NT2/D1 (cell line): ENCODE data around the gene IL18.

Experiments used
- SUZ12 ChIP-seq: IDR thresholded peaks from 2 replicates; pipeline ENCODE4 v1.6.1; 2011; ENCODE audit not compliant: insufficient read length, insufficient read depth; ENCODE audit errors: extremely low read depth
- YY1 ChIP-seq: IDR thresholded peaks from 2 replicates; pipeline ENCODE4 v1.6.1; 2011; ENCODE audit not compliant: insufficient read length, insufficient read depth
- ZNF274 ChIP-seq: IDR thresholded peaks from 2 replicates; pipeline ENCODE4 v1.6.1; 2011; ENCODE audit warnings: mild to moderate bottlenecking, low read depth, low read length

DNA sequence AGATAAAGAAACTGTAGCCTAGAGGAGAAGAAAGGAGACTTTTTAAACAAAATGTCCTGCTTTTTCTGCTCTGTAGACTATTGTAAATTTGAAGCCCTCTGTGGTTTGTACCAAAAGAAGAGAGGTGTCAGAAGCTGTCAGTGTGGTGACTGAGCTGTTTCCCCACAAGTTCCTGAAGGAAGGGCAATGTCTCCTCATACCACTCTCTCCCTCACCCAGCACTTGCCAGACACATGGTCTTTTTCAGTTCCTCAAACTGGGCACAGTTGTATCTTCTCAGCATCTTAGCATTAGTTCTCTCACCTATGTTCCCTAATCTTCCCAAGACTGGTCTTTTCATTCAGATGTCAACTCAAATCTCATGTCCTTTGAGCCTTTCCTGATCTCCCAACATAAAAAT, 15.7 kb upstream of the IL18 start:
- no peak for TF ChIP-seq ZNF274
- no peak for TF ChIP-seq YY1
- no peak for TF ChIP-seq SUZ12
